22Rv1 (cell line): Measurements from ENCODE around the gene ZNF438.

Experiments used
- H3K27ac ChIP-seq: fragments of 450-650 bp; 2 replicates; pipeline ENCODE4 v1.5.1; 2017
- ZFX ChIP-seq: fragments of 450-650 bp; IDR thresholded peaks from 2 replicates; pipeline ENCODE4 v1.6.1; 2017; ENCODE audit warnings: antibody characterized with exemption, borderline replicate concordance
- TF ChIP-seq, protein P1 (sequence below): fragments of 450-650 bp; IDR thresholded peaks from 2 replicates; pipeline ENCODE4 v1.5.1; 2017; ENCODE audit warnings: mild to moderate bottlenecking

Gene ZNF438

DNA sequence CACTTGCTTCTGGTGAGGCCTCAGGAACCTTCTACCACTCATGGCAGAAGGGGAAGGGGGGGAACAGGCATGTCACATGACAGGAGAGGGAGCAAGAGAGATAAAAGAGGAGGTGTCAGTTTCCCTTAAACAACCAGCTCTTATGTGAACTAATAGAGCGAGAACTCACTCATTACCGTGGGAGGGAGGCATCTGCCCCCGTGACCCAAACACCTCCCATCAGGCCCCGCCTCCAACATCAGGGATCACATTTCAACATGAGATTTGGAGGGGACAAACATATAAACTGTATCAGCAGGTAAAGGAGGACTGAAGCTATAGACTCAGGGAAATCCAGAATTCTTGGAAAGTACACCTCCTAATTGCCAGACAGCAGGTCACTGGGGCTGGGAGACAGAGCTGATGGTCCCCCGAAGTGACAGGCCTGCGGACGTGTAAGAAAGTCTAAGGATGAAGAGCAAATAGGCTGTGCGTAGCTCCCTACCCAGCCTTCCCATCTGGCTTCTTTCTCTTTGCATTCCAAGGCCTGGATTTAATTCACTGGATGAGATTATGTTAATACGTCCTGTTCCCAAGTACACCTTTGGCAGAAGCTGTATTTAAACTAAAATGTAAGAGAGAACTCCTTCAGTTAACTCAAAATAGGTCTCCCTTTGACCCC is 215.4 kb downstream of the ZNF438 start:
- no peak overlapping the region for H3K27ac ChIP-seq
- TF ChIP-seq ZFX, result no peak
- TF ChIP-seq, protein P1, sequence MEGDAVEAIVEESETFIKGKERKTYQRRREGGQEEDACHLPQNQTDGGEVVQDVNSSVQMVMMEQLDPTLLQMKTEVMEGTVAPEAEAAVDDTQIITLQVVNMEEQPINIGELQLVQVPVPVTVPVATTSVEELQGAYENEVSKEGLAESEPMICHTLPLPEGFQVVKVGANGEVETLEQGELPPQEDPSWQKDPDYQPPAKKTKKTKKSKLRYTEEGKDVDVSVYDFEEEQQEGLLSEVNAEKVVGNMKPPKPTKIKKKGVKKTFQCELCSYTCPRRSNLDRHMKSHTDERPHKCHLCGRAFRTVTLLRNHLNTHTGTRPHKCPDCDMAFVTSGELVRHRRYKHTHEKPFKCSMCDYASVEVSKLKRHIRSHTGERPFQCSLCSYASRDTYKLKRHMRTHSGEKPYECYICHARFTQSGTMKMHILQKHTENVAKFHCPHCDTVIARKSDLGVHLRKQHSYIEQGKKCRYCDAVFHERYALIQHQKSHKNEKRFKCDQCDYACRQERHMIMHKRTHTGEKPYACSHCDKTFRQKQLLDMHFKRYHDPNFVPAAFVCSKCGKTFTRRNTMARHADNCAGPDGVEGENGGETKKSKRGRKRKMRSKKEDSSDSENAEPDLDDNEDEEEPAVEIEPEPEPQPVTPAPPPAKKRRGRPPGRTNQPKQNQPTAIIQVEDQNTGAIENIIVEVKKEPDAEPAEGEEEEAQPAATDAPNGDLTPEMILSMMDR, result no peak

DNA sequence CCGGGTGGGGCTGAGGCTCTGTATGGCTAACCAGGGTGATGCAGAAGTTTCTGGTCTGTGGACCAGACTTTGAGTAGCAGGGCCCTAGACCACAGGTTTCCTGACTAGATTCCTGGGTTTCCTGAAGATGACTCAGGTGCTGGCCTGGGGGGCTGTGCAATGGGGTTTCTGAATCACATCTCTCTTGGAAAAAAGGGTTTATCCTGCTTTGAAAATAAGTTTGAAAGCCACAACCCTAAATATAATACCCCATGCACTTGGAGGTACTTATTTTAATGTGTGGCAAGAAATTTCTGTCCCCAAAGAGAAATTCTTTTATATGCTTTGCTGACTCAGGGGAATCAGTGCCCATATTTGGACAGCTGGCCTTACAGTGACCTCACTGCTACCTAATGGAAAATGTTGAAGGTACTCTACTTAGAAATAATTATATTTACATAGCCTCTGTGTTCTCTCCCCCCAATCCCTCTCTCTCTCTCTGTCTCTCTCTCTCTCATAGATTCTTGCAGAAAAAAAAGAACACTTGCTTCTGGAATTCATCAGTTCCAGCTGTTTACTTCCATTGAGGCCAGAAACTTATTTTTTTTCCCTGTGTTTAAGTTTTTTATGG is 217.7 kb downstream of the ZNF438 start:
- H3K27ac ChIP-seq, result no peak overlapping the region
- TF ChIP-seq, protein P1, result no peak
- no peak for TF ChIP-seq ZFX

DNA sequence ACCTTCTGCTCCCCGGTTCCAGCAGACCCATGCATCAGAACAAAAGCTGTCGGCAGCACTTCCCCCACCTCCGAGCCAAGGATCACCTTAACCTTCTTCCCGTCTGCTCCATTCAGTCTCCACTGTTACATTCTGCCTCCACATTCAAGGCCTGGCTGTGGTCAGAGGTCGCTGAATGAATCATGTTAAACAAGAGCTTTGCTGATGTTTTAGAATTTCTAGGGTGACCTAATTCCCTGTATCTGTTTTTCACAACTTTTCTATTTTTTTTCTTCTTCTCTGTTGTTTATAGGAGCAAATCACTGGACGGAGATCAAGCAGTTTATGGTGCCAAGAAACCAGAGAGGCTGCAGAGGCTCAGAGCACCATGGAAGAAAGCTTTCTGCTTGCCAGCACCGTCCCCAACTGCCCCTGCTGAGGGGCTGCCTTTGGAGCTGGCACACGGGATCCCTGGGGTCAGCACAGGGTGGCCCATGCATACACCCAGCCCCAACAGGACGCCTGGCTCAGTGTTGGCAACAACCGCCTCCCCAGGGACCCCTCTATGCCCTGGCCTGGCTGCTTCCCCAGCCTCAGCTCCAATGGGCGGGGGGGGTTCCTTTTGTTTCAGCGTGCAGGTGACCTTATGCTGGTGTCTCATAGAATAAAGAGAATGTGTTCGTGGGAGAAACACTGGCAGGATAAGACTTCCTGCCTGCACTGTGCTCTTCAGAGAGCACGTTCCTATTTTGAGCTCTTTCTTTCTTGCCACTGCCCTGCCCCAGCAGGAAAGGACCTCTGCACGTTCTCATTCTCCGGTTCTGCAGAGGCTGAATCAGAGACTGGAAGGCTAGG is 219.4 kb downstream of the ZNF438 start:
- TF ChIP-seq, protein P1, result no peak
- TF ChIP-seq ZFX, result no peak
- no peak overlapping the region for H3K27ac ChIP-seq

DNA sequence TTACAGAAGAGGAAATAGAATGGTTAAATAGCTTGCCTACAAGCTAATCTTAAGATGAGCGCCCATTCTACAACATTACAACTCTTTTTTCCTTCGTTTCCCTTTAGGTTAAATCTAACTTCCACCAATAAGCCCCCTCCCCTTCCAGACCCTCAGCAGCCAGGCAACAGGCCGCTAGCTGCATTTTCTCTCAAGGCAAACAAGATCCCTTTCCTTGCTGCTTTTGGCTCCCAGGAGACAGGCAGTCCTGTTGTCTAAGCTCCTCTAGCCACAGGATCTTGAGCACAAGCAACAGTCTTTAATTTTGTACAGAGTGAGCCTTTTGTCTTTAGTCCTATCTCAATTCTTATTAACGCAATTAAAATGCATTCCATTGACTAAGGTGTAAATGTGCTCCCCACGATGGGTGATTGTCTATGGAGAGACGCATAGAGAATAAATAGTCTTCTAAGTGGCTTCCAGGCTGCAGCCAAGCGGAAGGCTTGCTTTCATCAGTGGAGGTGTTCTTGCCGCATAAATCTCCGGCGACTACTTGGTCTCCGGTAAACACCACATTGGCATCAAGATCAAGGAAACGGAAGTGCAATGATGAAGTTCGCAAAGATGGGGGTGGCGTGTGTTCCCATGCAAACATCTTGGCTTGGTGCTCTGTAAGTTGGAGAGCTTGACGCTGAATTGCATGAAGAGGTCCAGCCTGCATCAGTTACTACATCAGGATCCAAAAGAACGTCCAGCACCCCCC is 220.2 kb downstream of the ZNF438 start:
- H3K27ac ChIP-seq, result no peak overlapping the region

DNA sequence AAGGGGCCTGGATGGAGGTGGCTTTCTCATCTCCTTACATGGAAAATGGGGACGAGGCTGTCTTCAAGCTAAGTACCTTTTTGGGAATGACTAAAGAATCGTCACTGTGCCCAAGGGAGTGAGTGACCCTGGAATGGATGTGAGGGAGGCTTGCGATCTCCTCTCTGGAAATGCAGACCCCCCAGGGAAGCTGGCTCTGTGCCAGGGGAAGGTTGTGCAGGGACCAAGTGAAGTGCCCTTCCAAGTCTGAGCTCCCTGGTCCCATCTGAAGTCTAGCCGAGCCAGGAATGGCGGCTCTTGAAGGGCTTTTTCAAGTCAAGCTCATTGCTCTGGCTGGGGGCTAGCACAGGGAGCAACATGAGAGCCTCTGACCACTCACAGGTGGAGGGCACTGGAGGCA is 221.2 kb downstream of the ZNF438 start:
- TF ChIP-seq ZFX, result no peak
- TF ChIP-seq, protein P1, result no peak
- no peak overlapping the region for H3K27ac ChIP-seq

More for the DNA sequence above, 220.2 kb downstream of the ZNF438 start:
- TF ChIP-seq, protein P1, result no peak
- no peak for TF ChIP-seq ZFX

DNA sequence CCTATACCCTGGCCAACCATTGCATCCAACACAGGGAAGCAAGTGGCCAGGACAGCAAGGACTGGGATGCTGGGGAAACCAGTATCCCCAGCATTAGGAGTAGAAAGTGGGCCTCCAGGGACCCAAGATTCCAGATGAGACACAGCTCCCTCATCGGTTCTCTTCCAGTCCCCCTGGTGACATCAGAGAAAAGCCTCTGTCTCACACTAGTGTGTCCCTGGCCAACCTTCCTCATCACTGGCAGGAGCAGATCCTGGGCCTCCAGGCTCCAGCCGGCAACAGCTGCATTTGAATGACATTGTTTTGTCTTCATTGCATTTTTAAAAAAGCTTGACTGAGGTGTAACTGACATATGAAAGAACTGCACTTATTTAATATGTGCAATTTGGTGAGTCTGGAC is 224.8 kb downstream of the ZNF438 start:
- H3K27ac ChIP-seq, result no peak overlapping the region
- TF ChIP-seq, protein P1, result no peak
